COR-L47 (cell line): ENCODE data around the gene RASAL1.
"Not testable (repeated sequence)": the region's sequence is repeated elsewhere in the genome, so short reads cannot be mapped to it uniquely, and the experiment has no call there.

ENCODE experiments used
- DNase-seq: peaks from one replicate; lab custom pipeline; 2025; lab: John Stamatoyannopoulos, UW

The RASAL1 gene

GRCh38 chr12:113161415-113162016, 26.0 kb upstream of the RASAL1 start:
- DNase-seq = no peak

GRCh38 chr12:113159937-113160336, 24.4 kb upstream of the RASAL1 start:
- DNase-seq = no peak

- DNase-seq = no peak
Measured at GRCh38 chr12:113158439-113159203, 23.1 kb upstream of the RASAL1 start.

GRCh38 chr12:113157218-113157859, 21.8 kb upstream of the RASAL1 start:
- no peak for DNase-seq

GRCh38 chr12:113155646-113156045, 20.1 kb upstream of the RASAL1 start:
- no peak for DNase-seq

- no peak for DNase-seq
Measured at GRCh38 chr12:113155060-113155459, 19.5 kb upstream of the RASAL1 start.

- DNase-seq = peak; percentile 9
Measured at GRCh38 chr12:113154351-113154973, 18.9 kb upstream of the RASAL1 start.

- DNase-seq = peak; percentile 70
Measured at GRCh38 chr12:113152835-113153814, 17.6 kb upstream of the RASAL1 start.

GRCh38 chr12:113152196-113152834, 16.8 kb upstream of the RASAL1 start:
- DNase-seq = no peak

GRCh38 chr12:113151655-113152054, 16.1 kb upstream of the RASAL1 start:
- DNase-seq = no peak

- peak; percentile 78 for DNase-seq
Measured at GRCh38 chr12:113149361-113150150, 14.0 kb upstream of the RASAL1 start, which contains the start of gene CFAP73. Gene CFAP73, plus strand, starts transcription at chr12:113149724. Its CDS starts 134 bp downstream, at chr12:113149858.

GRCh38 chr12:113146999-113147398, 11.4 kb upstream of the RASAL1 start:
- DNase-seq = no peak

- no peak for DNase-seq
Measured at GRCh38 chr12:113145720-113146551, 10.4 kb upstream of the RASAL1 start.

- no peak for DNase-seq
Measured at GRCh38 chr12:113144806-113145205, 9.2 kb upstream of the RASAL1 start.

- no peak for DNase-seq
Measured at GRCh38 chr12:113143959-113144358, 8.4 kb upstream of the RASAL1 start.

- no peak for DNase-seq
Measured at GRCh38 chr12:113142886-113143332, 7.3 kb upstream of the RASAL1 start.

- no peak for DNase-seq
Measured at GRCh38 chr12:113142173-113142885, 6.8 kb upstream of the RASAL1 start.

- not testable (repeated sequence) for DNase-seq
Measured at GRCh38 chr12:113141716-113142115, 6.2 kb upstream of the RASAL1 start.
